AG09309 (cell line): Measurements from ENCODE around the gene ADGRL1.

Experiments used
- DNase-seq: peaks from one replicate; pipeline ENCODE4 v3.0.0-alpha.2; 2010; ENCODE audit warnings: low read depth
- H3K4me3 ChIP-seq: 2 replicates; pipeline ENCODE4 v1.5.1; 2011; ENCODE audit warnings: mild to moderate bottlenecking, low read depth, low read length, moderate library complexity; ENCODE audit not compliant: control insufficient read depth
- CTCF ChIP-seq: IDR thresholded peaks from 2 replicates; pipeline ENCODE4 v1.5.1; 2011; ENCODE audit warnings: mild to moderate bottlenecking, low read depth, low read length, inconsistent platforms; ENCODE audit not compliant: insufficient read depth, control insufficient read depth; ENCODE audit errors: missing control alignments

ADGRL1 gene

DNA sequence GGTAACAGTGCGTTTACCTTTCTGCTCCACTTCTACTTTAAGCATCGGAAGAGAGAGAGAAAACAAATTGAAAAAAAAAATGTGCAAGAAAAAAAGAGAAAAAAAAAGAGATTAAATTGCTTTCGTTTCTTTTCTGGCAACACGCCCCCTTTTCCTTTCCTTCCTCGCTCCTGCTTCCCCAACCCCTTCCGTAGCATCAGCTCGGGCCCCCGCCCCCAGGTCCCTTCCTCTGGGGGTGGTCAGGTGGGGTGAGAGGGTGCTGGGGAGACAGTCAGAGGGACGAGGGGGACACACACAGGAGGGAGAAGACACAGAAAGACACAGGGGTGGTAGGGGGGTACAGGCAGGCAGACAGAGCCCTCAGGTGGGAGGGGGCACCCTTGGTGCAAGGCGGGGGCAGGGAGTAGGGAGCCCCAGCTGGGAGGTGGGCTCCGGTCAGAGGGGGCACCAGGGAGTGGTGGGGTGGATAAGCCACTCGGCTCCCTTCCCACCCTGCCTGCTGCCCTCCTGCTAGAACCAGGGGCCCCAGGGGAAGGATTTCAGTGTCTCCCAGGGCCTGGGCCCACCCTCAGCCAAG is 38.9 kb downstream of the ADGRL1 start:
- no peak for TF ChIP-seq CTCF
- no peak for DNase-seq
- H3K4me3 ChIP-seq: no peak overlapping the region

GRCh38 chr19:14165990-14166830 is 39.8 kb downstream of the ADGRL1 start:
- TF ChIP-seq CTCF: no peak
- DNase-seq: no peak
- no peak overlapping the region for H3K4me3 ChIP-seq

GRCh38 chr19:14164724-14165493 is 41.1 kb downstream of the ADGRL1 start:
- no peak overlapping the region for H3K4me3 ChIP-seq
- no peak for DNase-seq
- TF ChIP-seq CTCF: no peak

DNA sequence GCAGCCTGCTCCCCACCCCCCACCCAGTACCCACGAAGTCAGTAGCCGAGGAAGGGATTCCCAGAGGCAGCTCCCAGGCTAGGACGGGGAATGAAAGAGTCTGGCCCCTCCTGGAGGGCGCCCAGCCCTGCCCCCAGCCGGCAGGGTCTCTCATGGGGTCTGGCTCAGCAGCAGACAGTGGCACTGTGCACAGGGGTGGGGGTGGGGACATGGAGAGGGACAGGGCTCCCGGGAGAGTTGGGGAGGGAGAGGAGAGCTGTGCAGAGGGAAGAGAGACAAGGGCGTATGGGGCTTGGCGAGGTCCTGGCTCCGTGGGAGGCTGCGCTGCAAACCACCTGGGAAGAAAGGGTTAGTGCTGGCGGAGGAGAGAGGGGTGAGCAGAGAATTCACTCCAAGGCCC is 41.9 kb downstream of the ADGRL1 start:
- TF ChIP-seq CTCF: no peak
- DNase-seq: no peak
- H3K4me3 ChIP-seq: no peak overlapping the region

GRCh38 chr19:14162871-14163297 is 43.1 kb downstream of the ADGRL1 start:
- no peak for DNase-seq
- no peak for TF ChIP-seq CTCF
- H3K4me3 ChIP-seq: no peak overlapping the region

GRCh38 chr19:14161305-14161704 is 44.7 kb downstream of the ADGRL1 start:
- TF ChIP-seq CTCF: no peak
- no peak for DNase-seq
- H3K4me3 ChIP-seq: no peak overlapping the region
